ENCODE results near the gene NFS1.

- TF ChIP-seq CTCF (IDR thresholded peaks at IDR 0.05; ENCODE audit: insufficient read depth, low read length, poor library complexity, severe bottlenecking) (no peak), EZH2phosphoT487 (conservative IDR thresholded peaks at IDR 0.05; ENCODE audit: low read length) (no peak)
Measured at GRCh38 chr20:35664466-35665206, 34.5 kb downstream of the NFS1 start, which contains the start of the genes CPNE1 and RBM12.
